ENCODE measurements around the gene CLCN4.

CLCN4 gene

DNA sequence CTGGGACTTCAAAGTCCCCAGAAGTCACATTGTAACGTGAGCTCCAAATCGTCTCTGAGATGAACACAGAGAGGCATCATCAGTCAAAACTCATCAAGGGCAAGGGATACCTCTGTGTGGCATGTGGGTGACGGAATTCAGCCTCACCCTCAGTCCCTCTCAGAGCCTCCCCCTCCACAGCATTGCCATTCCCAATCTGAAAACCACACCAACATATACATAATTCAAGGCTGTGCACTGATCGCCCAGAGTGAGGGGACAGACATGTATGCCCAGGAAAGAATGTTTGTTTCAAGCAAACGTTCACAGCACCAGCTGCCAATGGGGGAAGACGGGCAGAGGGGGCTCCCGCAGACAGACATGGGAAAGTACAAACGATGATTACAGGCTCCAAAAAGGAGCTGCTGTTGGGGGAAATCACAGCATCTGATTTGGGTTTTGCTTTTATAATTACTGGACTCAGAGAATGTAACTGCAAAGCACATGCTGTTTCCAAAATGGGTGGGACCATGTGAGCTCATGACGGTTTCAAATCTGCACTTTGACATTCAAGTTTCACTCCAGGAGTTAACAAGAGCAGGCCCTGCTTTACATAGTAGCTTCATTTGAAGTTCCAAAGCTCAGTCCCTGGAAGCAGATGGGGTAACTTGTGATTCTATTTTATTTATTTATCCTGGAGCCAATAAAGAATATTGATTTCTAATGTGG is 88.3 kb downstream of the CLCN4 start:
- no peak for DNase-seq (ENCODE audit: low spot score)

DNA sequence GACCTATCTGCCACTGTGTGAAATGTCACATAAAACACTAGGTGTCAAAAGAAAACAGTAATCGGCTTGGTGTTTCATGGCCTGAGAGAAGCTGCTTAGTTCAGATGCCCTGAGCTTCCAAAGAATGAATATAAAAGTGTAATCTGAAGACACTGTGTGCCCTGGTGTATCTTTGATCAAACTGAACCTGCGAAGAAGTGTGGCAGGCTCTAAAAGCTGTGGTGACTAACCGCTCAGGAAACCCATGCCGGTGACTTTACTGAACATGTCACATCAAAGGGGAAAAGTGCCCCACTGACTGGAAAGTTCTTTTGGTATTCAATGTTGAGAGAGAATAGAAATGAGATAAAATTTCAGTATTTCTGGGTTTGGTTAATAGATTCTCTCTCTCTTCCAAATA is 89.1 kb downstream of the CLCN4 start:
- DNase-seq (ENCODE audit: low spot score), result no peak

DNA sequence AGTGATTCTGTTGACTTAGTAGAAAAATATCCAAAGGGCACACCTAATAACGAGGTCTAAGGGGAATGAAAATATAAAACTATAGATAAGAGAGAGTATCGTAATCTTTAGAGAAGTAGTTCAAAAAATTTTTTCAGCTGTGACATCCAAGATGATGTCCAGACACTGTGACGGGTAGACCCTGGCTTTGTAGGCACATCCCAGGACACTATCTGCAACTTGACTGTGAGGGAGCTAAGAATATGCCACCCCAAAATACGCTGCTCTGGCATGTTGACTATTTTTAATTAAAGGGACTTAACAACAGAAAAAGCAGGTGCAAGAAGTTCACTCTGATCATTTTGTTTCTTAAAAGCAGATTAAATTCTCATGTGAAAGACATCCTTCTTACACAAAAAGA is 89.5 kb downstream of the CLCN4 start:
- DNase-seq (ENCODE audit: low spot score), result no peak

DNA sequence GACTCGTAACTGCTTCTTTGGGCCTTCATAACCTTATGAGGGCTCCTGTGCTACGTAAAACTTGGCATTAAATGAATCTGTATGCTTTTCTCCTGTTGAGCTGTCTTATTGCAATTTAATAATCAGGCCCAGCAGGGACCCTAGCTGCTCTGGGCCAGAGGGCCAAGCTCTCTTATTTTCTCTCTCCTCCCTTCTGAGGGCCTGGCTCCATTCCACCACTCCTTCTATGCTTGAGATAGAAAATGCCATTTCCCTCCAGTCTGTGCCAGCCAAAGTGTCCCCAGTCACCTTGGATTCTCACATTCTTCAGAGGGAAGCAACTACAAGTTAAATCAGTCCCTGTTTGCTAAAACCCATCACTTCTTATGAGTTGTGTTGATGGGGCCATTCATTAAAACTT is 90.1 kb downstream of the CLCN4 start:
- no peak for DNase-seq (ENCODE audit: low spot score)

DNA sequence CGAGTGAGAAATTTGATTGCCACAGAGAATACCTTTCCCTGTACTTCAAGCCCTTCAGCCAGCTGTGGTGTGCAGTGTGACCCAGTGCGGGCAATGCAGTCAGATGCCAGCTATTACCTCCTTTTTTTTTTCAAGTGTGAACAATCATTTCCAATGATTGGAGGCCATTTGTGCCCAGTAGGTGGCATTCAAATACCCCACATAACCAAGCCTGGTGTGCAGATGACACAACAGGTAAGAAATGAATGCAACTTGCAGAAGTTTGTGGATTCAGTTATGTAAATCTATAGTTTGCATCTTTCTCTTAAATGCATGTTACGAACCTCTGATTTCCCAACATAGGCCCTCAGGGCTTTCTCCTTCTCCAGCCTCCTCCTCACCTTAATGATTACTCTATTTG is 98.0 kb downstream of the CLCN4 start:
- no peak for DNase-seq (ENCODE audit: low spot score)

DNA sequence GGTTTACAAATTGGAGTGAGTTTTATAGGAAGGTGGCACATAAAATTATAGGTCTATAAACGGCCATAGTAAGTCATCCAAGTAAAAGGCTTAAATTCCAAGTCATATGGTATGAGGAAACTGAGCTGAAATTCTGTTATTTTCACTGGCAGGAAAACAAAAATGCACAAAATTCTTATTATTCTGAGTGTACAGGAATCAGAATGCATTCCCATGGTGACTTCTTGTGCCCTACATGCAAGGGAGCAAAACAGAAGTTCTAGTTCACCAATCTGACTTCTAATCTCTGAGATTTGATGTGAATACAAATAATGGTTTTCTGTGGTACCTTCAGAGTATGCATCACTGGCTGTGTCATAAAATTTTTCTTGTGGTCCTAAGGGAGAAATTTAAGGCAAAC is 102.9 kb downstream of the CLCN4 start:
- DNase-seq (ENCODE audit: low spot score), result no peak

DNA sequence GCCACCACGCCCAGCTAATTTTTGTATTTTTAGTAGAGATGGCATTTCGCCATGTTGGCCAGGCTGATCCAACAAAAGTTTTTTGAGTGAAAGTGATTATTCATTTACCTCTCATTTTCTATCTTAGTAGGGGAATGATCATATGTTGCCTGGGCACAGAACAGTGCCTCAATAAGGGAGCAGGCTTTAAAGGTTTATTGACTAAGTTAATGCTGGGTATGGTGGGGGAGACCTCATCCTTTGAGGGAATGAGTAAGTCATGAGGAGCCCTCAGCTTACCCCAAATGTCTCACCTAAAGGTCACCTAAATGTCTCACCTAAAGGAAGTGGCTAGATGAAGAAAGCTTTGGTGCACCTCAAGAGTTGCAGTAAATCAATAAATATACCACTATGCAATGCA is 109.0 kb downstream of the CLCN4 start:
- DNase-seq (ENCODE audit: low spot score), result no peak

DNA sequence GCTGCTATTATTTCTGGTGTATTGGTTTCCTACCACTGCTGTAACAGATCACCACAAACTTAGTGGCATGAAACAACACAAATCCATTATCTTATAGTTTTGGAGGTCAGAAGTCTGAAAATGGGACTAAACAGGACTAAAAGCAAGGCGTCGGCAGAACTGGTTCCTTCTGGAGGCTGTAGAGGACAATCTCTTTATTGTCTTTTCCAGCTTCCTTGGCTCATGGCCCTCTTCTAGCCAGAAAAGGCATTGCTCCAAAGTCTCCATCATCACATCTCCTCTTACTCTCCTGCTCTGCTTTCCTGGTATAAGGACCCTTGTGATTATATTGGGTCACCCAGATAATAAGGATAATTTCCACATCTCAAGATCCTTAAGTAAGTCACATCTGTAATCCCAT is 121.9 kb downstream of the CLCN4 start:
- no peak for DNase-seq (ENCODE audit: low spot score)

DNA sequence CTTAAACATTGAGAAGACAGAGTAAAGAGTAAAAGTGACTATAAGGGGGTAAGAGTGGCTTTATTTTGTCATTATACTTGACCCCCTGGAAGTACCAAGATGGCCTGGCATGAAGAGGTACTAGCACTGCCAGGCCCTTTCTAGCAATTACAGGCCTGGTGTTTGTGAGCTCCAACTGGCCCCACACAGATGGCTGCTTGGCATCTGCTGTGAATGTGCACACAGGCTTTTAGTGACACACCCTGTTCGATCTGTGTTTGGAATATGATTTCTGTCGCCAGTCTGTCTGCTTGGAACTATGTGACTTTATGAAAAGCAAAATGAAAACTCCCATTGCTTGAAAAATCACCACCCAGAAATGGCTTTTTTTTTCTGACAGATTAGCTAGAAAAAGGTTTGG is 123.3 kb downstream of the CLCN4 start:
- no peak for DNase-seq (ENCODE audit: low spot score)

DNA sequence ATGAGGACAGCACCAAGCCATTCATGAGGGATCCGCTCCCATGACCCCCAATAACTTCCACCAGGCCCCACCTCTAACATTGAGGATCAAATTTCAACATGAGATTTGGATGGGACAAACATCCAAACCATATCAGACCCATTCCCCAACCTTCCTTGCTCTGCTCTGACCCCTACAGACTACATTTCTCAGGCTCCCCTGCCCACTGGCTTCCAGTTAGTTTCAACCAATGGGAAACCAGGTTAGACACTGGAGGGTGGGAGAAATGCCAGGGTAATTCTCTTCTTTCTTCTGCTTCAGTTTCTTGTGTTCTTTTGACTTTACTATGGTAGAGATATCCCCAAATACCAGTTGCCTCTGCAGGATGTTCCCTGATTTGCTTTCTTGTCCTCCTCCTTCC is 125.7 kb downstream of the CLCN4 start:
- no peak for DNase-seq (ENCODE audit: low spot score)

DNA sequence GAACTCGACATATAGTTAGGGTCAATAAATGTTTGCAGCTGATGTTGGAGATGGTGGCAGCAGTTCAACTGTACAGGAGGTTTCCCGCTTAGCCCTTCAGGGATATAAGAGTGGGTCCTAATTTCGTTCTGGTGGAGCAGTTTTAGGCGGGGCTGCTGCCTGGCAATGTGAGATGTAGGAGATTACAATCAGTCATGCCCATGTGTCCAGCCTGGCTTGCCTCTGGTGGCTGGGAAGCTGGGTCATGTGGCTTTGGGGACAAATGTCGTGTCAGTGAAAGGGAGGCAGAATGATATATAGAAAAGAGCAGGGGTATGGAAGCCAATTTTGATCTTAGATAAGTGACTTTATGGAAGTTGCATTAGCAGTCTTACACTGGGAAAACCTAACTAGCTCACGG is 129.4 kb downstream of the CLCN4 start:
- no peak for DNase-seq (ENCODE audit: low spot score)
